Measurements from ENCODE around the gene DMRT1. TPM values are rescaled to one million over a fixed set of nuclear protein-coding genes. Genes with fewer than 3 reads are reported as not detected.

Gene DMRT1
- total RNA-seq (2021; ENCODE audit: unreplicated experiment), result 0.47 TPM
- 0.40 and 0.47 TPM in 2 replicates for polyA plus RNA-seq (2012)
- Bru-seq, nascent RNA, result percentile 19 among the genes with signal in this experiment
- BruChase-seq, experiment 1, labeled RNA remaining after a 6-hour chase, result percentile 11 among the genes with signal in this experiment
- percentile 10 among the genes with signal in this experiment for BruChase-seq, experiment 2, labeled RNA remaining after a 2-hour chase
- long read RNA-seq, partial matches to known transcripts, result 2 of 3 reads
- long read RNA-seq, other reads (novel, unspliced or antisense), result 1 of 3 reads

DNA sequence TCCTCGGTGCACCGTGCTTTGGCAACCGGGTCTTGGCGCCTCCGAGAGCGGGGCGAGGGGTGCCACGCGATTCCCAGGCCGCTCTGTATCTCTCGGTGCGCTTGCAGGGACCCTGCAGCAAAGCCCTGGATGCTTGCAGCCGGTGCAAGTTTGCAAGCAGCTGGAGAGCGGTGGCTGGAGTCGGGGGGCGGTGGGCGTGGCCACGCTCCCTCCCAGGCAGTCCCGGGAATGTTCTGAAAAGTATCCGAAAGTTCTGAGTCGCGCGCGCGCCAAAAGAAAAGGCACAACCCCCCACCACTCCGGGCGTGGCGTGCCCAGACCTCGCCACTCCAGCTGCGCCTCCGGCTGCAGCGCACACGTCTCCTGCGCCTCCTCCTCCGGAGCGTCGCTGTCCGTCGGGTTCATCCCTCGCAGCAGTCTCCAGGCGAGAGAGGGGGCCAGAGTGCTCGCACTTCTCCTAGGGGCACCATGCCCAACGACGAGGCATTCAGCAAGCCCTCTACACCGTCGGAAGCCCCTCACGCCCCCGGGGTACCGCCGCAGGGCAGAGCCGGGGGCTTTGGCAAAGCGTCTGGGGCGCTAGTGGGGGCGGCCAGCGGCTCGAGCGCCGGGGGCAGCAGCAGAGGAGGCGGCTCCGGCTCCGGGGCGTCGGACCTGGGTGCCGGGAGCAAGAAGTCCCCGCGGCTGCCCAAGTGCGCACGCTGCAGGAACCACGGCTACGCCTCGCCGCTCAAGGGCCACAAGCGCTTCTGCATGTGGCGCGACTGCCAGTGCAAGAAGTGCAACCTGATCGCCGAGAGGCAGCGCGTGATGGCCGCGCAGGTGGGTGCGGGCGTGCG lies at the start of gene DMRT1:
Gene DMRT1, plus strand, starts transcription at position 327 of the 839 bp plus-strand sequence. Its CDS starts 142 bp downstream, at position 469.
- Histone ChIP-seq H3K9ac (ENCODE audit: low read length) (no peak within 1 kb of the TSS), H2AFZ (ENCODE audit: low read depth, low read length, poor library complexity, severe bottlenecking) (no peak within 1 kb of the TSS), H3K27ac (ENCODE audit: low read depth, low read length) (no peak within 1 kb of the TSS), H3K9me2 (ENCODE audit: insufficient read depth) (no peaks in the 10 kb centered on the region), H3K36me3 (ENCODE audit: control insufficient read depth in 1 of 2, insufficient read depth in 2 of 2, low read length in 2 of 2) (no peaks in the 10 kb centered on the region), H3K27me3 (ENCODE audit: insufficient read depth, low read length) (no peaks in the 10 kb centered on the region), H4K20me1 (ENCODE audit: insufficient read depth) (no peaks in the 10 kb centered on the region), H3K4me2 (ENCODE audit: low read length) (no peak within 1 kb of the TSS), H3K4me3 (replicated peaks in 1 of 2; ENCODE audit: low read depth in 1 of 2, low read length in 2 of 2) (no peak within 1 kb of the TSS), H3K79me2 (ENCODE audit: insufficient read depth, low read length) (no peaks in the 10 kb centered on the region), H3K9me3 (ENCODE audit: control insufficient read depth in 1 of 2, insufficient read depth in 1 of 2, low read depth in 1 of 2, low read length in 2 of 2) (no peaks in the 10 kb centered on the region; a peak in 1 of 4 replicates), H3K4me1 (ENCODE audit: control insufficient read depth in 1 of 2, insufficient read depth in 2 of 2, low read length in 2 of 2) (peaks cover 2 to 3% of the 10 kb centered on the region in 2 experiments; a peak in 3 of 4 replicates)
- intact Hi-C loops (cut with micrococcal nuclease), result no loop called here
- ChIA-PET POLR2A (no interaction called here), CTCF (no interaction called here), RAD21 (ENCODE audit: low non-redundant PET in 1 of 2, low total read pairs in 2 of 2, uncharacterized antibody in 2 of 2, unreplicated experiment in 2 of 2) (no interaction called here)
- TF ChIP-seq FOSL1 (IDR thresholded peaks at IDR 0.05; ENCODE audit: low read depth) (no peak), ELF1 (IDR thresholded peaks at IDR 0.05; ENCODE audit: borderline replicate concordance, low read depth) (no peak), ATF3 (IDR thresholded peaks at IDR 0.05) (no peak), SP1 (IDR thresholded peaks at IDR 0.05; ENCODE audit: low read depth) (no peak), POLR2AphosphoS5 (IDR thresholded peaks at IDR 0.05; ENCODE audit: low read depth, low read length) (no peak), ZNF274 (IDR thresholded peaks at IDR 0.05; ENCODE audit: low read depth, low read length) (no peak)
- BruUV-seq (replicated peaks), result no TSS peak
- no peak for DNase-seq (ENCODE audit: low read depth, low spot score)
- ATAC-seq, result no peak
